GM18502 (cell line): ENCODE data around the gene YPEL2.

ENCODE experiments used
- ATAC-seq: cut with Tn5 transposase; IDR thresholded peaks from one replicate; pipeline ENCODE4 v1.9.1; 2021; ENCODE audit warnings: mild to moderate bottlenecking; ENCODE audit not compliant: unreplicated experiment, poor library complexity

The YPEL2 gene

DNA sequence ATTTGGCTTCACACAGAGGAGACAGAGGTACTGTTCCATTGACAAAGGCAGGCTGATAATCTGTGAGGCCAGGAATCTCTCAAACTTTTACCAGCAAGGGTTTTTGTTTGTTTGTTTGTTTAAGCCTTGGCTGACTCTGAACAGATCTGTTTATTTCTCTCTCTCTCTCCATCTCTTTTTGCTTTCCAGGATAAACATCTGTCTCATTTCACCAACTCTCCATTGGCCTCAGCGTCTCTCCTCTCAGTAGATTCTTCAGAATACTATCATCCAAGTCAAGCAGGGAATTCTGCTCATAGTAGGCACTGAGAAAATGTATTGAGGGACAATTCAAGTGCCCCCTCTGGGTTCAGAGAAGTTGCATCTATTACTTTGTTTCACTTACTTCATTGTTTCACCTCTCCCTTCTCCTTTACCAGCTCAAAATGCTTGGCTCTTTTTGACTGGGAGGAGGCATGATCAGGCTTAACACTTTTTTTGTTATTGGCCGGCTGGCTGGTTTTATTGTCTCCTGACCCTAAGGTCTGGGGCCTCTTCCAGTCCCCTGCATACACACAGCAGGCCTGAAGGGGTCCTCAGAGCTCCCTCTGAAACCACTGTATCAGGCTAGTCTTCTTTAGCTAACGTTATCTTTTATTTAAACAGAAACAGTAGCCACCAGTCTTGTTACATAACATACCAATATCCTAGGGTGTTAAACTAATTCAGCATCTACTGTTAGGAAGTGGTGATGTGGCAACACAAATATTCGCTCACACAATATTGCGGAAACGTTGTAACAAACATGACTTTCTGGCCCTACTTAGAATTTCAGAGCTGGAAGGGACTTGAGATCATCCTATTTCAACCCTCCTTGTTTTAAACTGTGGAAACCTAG lies 2.0 kb upstream of the YPEL2 start:
- peak; percentile 43 for ATAC-seq

DNA sequence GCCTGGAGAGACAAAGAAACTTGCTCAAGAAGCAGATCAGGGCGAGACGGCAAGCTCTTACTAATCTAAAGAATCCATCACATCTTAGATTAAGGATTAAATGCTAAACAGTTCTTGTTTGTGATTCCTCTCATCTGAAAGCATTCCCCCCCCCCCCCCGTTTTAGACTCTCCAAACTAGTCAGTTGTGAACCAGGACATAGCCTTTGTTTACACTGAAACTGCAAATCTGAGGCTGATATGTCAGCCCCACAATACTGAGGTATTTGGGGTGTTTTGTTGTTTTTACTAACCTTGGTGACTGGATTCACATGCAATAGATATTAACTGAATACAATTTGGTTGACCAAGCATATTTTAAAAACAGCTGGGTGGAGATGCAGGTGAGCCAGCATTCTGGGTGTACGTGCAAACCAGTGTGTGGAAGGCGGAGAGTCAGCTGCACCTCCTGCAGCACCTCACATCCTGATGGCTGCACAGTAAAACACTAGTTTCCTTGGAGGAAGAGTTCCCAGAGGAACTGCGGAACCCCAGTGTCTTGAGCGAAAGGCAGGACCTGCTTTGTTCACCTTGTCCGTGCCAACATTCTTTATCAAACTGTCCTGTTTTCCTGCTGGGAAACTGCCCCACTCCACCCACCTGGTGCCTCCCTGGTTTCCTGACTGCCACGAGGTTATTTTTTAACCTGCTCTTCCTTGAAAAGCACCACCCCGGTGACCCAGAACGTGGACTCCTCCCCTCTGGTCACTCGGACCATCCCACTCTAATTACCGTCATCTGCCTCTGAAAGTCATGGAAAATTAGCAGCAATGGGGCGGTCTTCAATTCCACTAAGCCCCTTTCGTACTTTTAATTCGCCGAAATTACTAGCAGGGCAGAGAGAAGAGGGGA lies 1.2 kb upstream of the YPEL2 start:
- ATAC-seq = no peak

DNA sequence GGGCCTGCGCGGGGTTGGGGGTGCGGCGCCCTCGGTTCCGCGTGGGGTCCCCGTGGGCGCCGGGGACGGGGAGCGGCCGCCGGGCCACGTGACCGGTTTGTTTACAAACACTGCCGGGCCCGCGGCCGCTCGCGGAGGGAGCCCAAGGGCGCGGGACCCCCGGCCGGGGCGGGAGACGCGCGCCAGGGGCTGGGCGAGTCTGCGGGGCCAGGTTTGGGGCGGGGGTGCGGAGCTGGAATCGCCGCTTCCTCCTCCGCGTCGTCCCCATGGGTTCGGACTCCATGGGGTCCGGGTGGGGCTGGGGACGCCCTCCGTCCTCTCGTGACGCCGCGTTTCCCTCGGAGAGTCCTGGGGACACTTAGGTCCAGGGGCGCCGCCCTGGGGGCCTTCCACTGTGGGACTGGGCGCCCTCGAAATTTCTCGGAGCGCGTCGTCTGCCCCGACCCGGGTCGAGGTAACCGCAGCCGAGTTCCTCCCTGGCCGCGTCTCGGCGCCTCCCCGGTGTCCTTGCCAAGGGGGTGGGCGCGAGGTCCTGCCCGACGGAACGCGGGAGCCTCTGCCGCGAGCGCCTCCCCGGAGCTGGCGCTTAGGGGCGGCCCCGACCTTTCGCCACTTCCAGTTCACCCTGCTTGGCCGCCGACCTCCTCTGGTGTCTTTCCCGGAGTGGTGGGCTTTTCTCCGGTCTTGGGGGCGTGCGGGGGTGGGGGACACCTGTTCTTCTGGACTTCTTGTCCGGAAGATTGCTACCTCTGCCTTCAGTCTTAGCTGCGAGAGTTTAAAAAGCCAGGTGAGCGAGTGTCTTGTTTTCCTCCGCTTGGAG lies 684 bp downstream of the YPEL2 start:
- ATAC-seq = peak; percentile 22

DNA sequence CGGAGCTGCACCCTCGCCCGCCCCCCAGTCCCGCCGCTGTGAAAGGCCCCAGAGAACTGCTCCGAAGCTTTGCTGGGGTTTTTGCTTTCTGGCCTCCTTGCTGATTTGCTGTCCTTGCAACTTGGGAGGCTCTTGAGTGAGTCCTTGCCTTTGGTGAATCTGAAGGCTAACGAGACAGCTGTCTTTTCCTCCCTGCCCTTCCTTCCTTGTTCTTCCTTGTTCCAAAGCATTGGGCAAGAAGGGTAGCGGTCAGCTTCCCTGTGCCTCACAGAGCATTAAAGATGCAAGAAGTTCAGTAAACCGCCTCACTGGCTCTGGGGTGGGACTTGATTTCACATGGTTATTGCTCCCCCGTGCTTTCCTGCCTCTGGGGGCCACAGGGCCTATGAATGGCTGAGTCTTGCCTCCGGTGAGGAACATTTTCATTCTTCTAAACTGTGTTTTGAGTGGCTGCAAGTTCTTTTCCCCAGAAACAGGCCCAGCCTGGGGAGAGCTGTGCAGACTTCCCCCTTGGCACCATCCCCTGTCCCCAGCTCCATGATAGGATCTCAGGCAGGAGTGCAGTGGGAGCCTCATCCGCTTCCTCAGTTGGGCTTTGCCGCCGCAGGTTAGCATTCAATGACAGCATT lies 1.4 kb downstream of the YPEL2 start:
- no peak for ATAC-seq

DNA sequence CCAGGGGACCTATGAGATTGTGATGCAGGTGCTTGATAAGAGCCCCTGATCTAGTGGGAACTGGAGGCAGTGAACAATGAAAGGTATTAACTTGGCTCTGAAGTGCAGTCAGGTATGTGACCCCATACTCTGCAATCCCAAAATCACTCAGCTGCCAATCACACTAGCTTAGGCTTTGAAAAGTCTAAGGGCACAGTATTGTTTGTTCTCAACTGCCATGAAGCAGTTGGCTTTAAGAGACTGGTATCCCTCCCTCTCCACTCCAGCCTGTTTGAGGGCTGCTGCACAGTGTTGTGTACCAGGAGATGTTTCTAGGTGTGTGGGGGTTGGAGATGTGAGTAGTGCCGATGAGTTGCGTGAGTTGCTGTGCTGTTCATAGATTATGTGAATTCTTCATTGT lies 2.4 kb downstream of the YPEL2 start:
- ATAC-seq = no peak

DNA sequence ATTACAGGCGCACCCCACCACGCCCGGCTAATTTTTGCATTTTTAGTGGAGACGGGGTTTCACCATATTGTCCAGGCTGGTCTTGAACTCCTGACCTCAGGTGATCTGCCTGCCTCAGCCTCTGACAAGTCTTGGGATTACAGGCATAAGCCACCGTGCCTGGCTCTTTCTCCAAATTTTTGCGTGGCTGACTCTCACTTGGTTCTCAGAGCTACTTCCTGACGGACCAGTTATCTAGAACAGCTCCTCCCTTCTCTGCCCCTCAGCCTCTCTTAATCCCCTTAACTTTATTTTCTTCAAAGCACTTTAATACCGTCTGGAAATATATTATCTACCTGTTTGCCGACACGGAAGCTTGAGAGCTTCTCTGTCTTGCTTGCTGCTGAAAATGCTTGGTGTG lies 4.2 kb downstream of the YPEL2 start:
- no peak for ATAC-seq

DNA sequence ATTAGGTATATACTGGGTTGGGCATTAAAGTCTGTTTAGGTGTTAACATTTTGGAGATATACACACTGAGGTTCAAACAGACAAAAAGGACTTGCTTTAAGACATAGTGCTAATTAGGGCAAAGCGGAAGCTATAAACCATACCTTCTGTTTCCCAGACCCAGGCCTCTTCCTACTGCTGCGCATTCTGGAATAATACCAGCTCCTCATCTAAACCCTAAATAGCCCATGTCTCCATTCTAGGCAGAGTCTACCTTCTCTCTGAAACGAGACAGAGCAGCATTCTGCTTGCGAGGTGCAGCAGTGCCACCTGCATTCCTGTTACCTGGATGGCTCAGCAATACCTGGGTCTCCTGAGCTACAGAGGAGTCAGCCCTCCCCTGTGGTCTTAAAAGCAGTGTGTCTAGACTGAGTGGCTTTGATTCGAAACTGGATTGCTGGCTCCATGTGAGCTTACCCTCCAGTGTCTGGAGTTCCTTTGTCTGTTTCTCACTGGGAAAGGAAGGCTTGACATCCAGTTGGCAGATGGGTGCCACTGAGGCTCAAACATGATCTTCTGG lies 6.4 kb downstream of the YPEL2 start:
- ATAC-seq = no peak

DNA sequence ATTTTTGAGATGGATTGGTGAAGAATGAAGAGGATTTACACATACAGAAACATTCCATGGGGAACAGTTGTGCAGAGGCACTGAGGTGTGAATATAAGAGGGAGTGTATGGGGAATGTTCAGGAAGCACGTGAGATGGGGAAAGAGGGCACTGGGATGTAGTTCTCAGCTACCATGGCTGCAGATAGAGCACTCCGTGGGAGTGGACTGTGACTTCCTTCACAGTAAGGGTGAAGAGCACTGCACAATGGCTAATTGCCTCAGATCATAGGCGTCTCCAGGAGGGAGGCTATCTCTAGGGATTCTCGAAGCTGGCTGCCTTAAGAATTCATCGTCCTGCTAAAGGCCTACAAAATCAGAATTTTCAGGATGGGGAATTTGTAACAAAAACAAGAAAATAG lies 7.0 kb downstream of the YPEL2 start:
- no peak for ATAC-seq

DNA sequence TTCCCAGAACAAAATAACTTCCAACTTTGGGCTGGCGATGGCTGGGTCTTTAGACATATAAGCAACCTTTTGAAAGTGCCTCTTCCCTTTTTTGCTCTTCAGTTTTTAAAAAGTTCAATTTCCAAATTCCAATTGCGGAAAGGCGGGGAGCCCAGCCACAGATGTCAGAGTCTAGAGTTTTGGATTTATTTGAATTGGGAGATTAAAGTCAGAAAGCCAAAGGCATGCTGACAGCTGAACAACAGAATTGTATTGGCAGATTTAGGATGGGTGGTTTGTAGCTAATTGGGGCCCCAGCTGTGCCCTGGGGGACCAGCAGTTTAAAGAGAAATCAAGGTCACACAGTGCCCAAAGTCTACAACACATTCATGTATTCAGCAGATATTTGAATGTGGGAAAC lies 10.5 kb downstream of the YPEL2 start:
- ATAC-seq = no peak

DNA sequence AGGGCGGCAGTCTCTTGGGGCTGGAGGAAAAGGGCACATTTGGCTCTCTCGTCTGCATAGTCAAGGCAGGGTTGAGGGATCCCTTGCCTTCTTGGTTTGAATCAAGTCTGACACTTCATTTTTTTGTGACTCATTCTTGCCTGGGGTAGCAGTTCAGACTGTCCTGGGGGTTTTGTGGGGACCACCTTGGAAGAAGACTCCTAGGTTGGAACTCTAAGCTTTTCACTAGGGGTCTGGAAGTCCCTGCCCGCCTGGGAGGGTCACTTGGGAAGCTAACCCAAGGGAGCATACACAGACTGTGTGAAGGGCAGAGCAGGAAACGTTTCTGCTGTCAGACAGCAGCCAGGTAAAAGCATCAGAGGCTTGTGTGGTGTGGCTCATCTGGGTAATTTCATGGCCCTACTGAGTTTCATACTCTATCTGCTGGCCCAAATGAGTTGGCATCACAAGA lies 11.3 kb downstream of the YPEL2 start:
- no peak for ATAC-seq

DNA sequence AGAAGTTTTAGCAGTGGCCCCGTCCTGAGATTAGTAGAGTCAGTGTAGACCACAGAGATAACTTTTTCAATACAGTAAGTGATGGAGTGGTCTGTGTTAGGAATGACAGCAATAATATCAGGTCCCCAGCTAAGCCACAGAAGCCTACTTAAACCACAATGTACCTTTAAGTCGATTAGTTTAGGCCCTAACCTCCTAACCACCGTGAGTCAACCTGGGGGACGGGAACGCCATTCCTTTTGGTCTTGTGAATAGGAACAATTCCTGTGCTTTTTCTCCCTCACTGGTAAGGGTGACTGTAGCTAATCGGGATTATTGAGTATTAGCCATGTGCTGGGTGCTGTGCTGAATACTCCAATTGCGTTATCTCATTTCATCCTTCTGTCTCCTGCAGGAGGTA lies 14.0 kb downstream of the YPEL2 start:
- no peak for ATAC-seq

DNA sequence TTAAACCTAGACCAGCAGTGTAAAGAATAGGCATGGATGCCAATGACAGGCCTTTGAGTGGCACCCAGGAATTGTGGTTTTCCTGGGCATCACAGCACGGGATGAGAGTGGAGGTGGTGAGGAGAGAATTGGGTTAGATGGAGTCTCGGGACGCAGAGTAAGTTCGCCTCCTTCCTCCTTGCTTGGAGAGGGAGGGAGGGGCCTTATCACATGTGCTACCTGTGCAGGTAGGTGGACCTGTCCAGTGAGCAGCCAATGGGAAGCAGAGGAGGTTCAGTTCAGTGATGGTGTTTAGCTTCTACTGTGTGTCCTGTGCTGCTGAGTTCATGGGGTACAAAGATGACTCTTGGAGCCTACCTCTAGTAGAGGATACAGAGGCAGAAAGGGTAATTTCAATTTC lies 14.9 kb downstream of the YPEL2 start:
- ATAC-seq = no peak

DNA sequence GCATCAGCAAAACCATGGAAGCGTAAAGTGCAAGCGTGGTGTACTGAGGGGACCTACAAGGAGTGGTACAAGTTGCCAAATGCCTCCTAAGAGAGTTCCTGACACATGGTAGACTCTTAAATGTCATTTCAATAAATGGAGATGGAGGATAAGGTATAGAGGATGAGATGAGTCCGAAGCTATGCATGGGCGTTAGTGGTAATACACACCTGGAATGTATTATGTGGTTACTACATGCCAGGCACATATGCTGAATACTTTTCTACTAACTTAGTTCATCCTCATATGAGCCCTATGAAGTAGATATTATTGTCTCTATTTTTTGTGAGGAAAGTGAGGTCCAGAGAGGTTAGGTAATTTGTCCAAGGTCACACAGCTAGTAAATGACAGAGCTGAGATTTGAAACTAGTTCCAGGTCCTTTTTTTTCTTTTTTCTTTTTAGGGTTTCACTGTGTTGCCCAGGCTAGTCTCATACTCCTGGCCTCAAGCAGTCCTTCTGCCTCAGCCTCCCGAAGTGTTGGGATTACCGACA lies 15.5 kb downstream of the YPEL2 start:
- ATAC-seq = no peak

DNA sequence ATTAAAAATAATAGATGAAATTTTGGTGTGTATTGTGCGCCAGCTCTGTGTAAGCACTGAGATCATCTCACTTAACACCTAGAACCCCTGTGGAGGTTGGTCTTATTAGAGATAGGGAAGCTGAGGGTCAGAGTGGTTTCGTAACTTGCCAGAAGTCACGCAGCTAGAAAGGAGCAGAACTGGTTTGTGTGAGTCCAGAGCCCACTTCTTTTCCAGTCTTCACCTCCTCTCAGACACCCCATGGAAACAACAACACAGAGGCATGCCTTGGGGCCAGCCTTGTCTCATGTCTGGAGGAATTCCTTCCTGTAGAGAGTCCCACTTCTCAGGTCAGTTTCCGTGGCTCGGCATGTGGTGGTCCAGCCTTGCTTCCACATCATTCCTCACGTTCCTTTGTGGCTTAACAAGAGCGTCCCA lies 16.5 kb downstream of the YPEL2 start:
- ATAC-seq = no peak

DNA sequence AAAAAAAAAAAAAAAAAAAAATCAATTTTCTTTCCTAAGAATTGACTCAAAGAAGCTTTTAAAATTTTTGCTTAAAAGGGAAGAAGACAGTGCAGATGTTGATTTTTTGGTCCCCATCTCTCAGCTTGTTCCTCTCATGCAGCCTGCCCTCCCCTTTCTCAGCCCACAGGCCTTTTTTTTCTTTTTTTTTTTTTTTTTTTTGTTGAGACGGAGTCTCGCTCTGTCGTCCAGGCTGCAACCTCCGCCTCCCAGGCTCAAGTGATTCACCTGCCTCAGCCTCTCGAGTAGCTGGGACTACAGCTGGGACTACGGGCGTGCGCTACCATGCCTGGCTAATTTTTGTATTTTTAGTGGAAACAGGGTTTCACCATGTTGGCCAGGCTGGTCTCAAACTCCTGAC lies 17.7 kb downstream of the YPEL2 start:
- ATAC-seq = no peak

DNA sequence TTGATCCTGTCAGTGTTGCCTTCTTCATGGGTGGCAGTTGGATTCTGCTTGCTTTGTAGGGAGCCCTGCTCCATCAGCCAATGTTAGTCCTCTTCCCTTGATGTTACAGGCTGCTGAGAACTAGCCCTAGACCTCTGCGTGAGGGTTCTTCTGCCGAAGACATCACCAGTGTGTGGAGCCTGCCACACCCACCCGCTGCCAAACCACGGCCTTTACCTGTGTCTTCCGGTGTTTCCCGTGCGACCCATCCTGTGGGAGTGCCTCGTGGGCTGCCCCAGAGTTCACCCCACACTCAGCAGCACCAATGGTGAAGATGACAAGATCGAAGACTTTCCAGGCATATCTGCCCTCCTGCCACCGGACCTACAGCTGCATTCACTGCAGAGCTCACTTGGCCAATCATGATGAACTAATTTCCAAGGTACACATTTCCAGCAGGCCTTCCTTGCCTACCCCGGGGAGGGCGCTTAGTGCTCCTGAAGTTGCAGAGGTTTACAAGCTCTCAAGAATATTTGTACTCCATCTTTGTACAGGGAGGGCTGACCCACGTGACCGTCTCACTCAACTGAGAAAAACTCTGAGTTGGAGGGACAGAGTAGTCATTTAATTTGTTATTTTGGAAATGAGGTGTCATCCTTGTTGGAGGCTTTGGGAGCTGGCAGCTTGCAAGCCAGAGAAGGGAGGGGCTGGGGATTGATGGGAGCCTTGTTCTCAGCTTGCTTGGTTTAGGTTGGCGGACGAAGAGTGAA lies 21.8 kb downstream of the YPEL2 start:
- no peak for ATAC-seq

DNA sequence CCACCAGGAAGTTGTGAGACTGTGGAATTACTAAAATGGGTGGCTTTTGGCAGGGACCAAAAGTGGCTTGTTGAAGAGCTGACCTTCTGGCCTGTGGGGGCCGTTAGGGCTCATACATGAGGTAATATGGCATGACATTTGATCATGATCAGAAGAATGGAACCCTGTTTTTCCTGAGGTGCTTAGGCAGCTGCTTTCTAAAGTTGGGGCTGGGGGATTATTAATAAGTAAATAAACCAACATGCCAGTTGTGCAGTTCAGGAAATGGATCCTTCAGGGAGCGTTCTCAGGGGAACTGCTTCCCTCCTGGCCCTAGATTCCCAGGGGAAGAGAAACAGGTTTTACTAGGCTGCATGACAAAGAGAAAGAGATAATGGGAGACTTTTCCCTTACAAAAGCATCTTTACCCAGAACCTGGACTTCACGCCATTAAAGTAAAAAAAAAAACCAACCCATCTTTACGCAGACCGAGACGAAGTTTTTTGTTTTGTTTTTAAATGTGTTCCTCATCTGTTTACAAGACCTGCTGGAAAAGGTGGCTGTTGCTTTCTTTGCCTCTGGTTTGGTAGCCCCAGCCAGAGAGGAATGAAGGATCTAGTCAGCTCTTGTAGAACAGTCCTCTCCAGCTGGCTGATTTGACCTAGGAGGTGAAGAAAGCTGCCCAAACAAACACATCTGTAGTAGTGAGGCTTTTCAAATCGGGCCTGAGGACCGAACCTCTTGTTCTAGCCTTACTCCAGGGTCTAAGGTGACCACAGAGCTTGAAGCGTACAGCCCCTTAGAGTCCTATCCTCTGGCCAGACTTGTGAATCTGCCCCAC lies 22.7 kb downstream of the YPEL2 start:
- ATAC-seq = no peak
